Loucy (cell line): Measurements from ENCODE around the gene CCDC107.

Source experiments
- CTCF ChIP-seq: fragments of 200-600 bp; sonication (generic); conservative IDR thresholded peaks from 2 replicates; pipeline ENCODE4 v1.5.1; 2014; ENCODE audit warnings: mild to moderate bottlenecking, antibody characterized with exemption, low read length
- EZH2phosphoT487 ChIP-seq: fragments of 200-600 bp; IDR thresholded peaks from 2 replicates; pipeline ENCODE4 v1.6.1; 2018; ENCODE audit warnings: antibody characterized with exemption, mild to moderate bottlenecking, moderate library complexity, borderline replicate concordance

DNA sequence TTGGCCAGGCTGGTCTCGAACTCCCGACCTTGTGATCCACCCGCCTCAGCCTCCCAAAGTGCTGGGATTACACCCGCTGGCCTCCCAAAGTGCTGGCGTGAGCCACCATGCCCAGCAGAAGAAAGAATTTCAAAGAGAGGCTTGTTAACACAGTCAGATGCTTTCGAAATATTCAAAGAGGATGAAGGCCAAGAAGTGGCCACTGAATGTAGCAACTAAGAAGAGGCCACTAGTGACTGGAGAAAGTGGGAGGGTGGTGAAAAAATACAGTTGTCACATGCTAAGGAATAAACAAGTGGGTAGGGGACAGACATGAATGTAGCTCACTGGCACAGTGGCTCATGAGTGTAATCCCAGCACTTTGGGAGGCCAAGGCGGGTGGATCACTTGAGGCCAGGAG lies 44.6 kb downstream of the CCDC107 start:
- TF ChIP-seq CTCF: no peak
- no peak for TF ChIP-seq EZH2phosphoT487
